ENCODE measurements around the gene TUBA4A.
"Not testable (repeated sequence)": the region's sequence is repeated elsewhere in the genome, so short reads cannot be mapped to it uniquely, and the experiment has no call there.

DNA sequence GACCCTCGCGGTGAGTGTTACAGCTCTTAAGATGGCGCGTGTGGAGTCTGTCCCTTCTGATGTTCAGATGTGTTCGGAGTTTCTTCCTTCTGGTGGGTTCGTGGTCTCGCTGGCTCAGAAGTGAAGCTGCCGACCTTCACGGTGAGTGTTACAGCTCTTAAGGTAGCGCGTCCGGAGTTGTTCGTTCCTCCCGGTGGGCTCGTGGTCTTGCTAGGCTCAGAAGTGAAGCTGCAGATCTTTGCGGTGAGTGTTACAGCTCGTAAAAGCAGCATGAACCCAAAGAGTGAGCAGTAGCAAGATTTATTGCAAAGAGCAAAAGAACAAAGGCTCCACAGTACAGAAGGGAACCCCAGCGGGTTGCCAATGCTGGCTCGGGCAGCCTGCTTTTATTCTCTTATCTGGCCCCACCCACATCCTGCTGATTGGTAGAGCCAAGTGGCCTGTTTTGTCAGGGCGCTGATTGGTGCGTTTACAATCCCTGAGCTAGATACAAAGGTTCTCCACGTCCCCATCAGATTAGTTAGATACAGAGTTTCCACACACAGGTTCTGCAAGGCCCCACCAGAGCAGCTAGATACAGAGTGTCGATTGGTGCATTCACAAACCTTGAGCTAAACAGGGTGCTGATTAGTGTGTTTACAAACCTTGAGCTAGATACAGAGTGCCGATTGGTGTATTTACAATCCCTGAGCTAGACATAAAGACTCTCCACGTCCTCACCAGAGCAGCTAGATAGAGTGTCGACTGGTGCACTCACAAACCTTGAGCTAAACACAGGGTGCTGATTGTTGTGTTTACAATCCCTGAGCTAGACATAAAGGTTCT, 53.0 kb downstream of the TUBA4A start:
- TF ChIP-seq, protein P1, sequence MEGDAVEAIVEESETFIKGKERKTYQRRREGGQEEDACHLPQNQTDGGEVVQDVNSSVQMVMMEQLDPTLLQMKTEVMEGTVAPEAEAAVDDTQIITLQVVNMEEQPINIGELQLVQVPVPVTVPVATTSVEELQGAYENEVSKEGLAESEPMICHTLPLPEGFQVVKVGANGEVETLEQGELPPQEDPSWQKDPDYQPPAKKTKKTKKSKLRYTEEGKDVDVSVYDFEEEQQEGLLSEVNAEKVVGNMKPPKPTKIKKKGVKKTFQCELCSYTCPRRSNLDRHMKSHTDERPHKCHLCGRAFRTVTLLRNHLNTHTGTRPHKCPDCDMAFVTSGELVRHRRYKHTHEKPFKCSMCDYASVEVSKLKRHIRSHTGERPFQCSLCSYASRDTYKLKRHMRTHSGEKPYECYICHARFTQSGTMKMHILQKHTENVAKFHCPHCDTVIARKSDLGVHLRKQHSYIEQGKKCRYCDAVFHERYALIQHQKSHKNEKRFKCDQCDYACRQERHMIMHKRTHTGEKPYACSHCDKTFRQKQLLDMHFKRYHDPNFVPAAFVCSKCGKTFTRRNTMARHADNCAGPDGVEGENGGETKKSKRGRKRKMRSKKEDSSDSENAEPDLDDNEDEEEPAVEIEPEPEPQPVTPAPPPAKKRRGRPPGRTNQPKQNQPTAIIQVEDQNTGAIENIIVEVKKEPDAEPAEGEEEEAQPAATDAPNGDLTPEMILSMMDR (IDR thresholded peaks at IDR 0.05), result not testable (repeated sequence)
- TF ChIP-seq EP300 (IDR thresholded peaks at IDR 0.05), result not testable (repeated sequence)

Measured in stomach (tissue), 4 donors.